T-cell (primary cell): ENCODE data around the gene HNF1B. TPM values are rescaled to one million over a fixed set of nuclear protein-coding genes. Genes with fewer than 3 reads are reported as not detected.

Experiments
- ATAC-seq, 4 experiments: fragments of 200-7000 bp in 3 of 4; fragments of 150-1000 bp in 1 of 4; cut with Tn5 transposase; replicated peaks in 1 of 4; 1 replicate in 3 of 4; 2 replicates in 1 of 4; pipeline ENCODE4 v1.10.0; 2021; ENCODE audit warnings: moderate library complexity in 3 of 4, mild to moderate bottlenecking in 2 of 4, moderate number of reproducible peaks in 1 of 4
- CTCF ChIA-PET, 2 donors: fragments of 300-600 bp; sonication (Branson Sonifier 250); formaldehyde crosslinking; loops; one replicate each; lab custom pipeline; 2022; ENCODE audit warnings: antibody characterized with exemption in 2 of 2; lab: Charles Lee
- POLR2A ChIA-PET, 2 donors: fragments of 300-600 bp; sonication (Branson Sonifier 250); formaldehyde crosslinking; loops; one replicate each; lab custom pipeline; 2022; ENCODE audit warnings: antibody characterized with exemption in 2 of 2; lab: Charles Lee
- DNase-seq, 35 experiments: peaks; one replicate each; pipeline versions ENCODE4 v3.0.0 to v3.0.0-alpha.2; 2013 to 2023
- H3K27ac ChIP-seq: one replicate; pipeline ENCODE4 v1.5.1; 2013; ENCODE audit warnings: low read length
- H3K27me3 ChIP-seq, 2 experiments: replicated peaks in 1 of 2; 1 replicate in 1 of 2; 2 replicates in 1 of 2; pipeline versions ENCODE4 v1.6.1 to v1.7.0; 2013; ENCODE audit warnings: low read length in 1 of 2, mixed read lengths in 1 of 2; ENCODE audit not compliant: control insufficient read depth in 2 of 2, insufficient read depth in 2 of 2; ENCODE audit errors: extremely low read depth in 1 of 2
- H3K36me3 ChIP-seq, 2 donors: 1 replicate in 1 of 2; 2 replicates in 1 of 2; pipeline versions ENCODE4 v1.6.1 to v1.7.0; 2013; ENCODE audit warnings: low read length in 1 of 2; ENCODE audit not compliant: control insufficient read depth in 2 of 2, insufficient read depth in 1 of 2; ENCODE audit errors: extremely low read depth in 1 of 2
- H3K4me1 ChIP-seq, 2 experiments: 1 replicate in 1 of 2; 2 replicates in 1 of 2; pipeline versions ENCODE4 v1.6.1 to v1.7.0; 2013; ENCODE audit warnings: low read length in 2 of 2, mixed read lengths in 1 of 2; ENCODE audit not compliant: insufficient read depth in 2 of 2, control insufficient read depth in 1 of 2; ENCODE audit errors: extremely low read depth in 1 of 2
- H3K4me3 ChIP-seq, 2 donors: 1 replicate in 1 of 2; 2 replicates in 1 of 2; pipeline versions ENCODE4 v1.5.1 to v1.7.0; 2013; ENCODE audit warnings: mild to moderate bottlenecking in 2 of 2, low read length in 1 of 2, moderate library complexity in 1 of 2; ENCODE audit not compliant: control insufficient read depth in 1 of 2; ENCODE audit errors: extremely low read depth in 1 of 2
- H3K9me3 ChIP-seq: 2 replicates; pipeline ENCODE4 v1.7.0; 2013
- H3K27ac Mint-ChIP-seq, 2 donors: one replicate each; pipeline ENCODE4 v1.8.0; 2020 to 2021; ENCODE audit warnings: mild to moderate bottlenecking in 2 of 2, mixed read lengths in 2 of 2
- H3K27me3 Mint-ChIP-seq, 2 donors: one replicate each; pipeline ENCODE4 v1.8.0; 2021 to 2022; ENCODE audit warnings: mixed read lengths in 2 of 2
- H3K36me3 Mint-ChIP-seq: one replicate; pipeline ENCODE4 v1.8.0; 2021; ENCODE audit warnings: mixed read lengths
- H3K4me1 Mint-ChIP-seq, 3 donors: one replicate each; pipeline ENCODE4 v1.8.0; 2020 to 2022; ENCODE audit warnings: mixed read lengths in 3 of 3, mild to moderate bottlenecking in 1 of 3
- H3K4me3 Mint-ChIP-seq, 3 donors: one replicate each; pipeline ENCODE4 v1.8.0; 2020 to 2022; ENCODE audit warnings: mild to moderate bottlenecking in 3 of 3, mixed read lengths in 3 of 3, moderate library complexity in 3 of 3
- H3K9me3 Mint-ChIP-seq, 3 donors: one replicate each; pipeline ENCODE4 v1.8.0; 2020 to 2022; ENCODE audit warnings: mixed read lengths in 3 of 3
- WGBS: methylation state at CpG from one replicate; pipeline ENCODE4 v1.1.5; 2013; ENCODE audit warnings: missing lambda C conversion rate; ENCODE audit not compliant: insufficient coverage; 5-methylcytosine and 5-hydroxymethylcytosine counted together
- total RNA-seq, 35 experiments: library from RNA in 6 of 35; stranded (reverse) in 6 of 35; fragments of 120-200 nt in 1 of 35; gene quantifications; one replicate each; pipeline versions ENCODE4 v1.2.1 to v1.2.4 and lab custom pipeline; 2013 to 2026

HNF1B gene
- total RNA-seq, 5 donors from 2014 or later (not counting 1 experiment from before 2014, with no cell fraction given) = 0.10 to 0.19 (median 0.15) TPM; not detected in 2

- peaks cover 7 to 11% (median 10%) of the 10 kb centered on the region in 3 donors for H3K4me1 Mint-ChIP-seq
- no peaks in the 10 kb centered on the region for H3K36me3 Mint-ChIP-seq
- WGBS = 86% methylated on average over 5 of the region's 6 CpGs
- POLR2A ChIA-PET = no interaction called here
- H3K27ac Mint-ChIP-seq = no peak overlapping the region
- DNase-seq (no peak), ATAC-seq (no peak)
- H3K9me3 Mint-ChIP-seq = no peaks in the 10 kb centered on the region
- no peaks in the 10 kb centered on the region for H3K36me3 ChIP-seq
- H3K27me3 ChIP-seq = peaks cover 0 to 23% of the 10 kb centered on the region in 2 experiments
- H3K4me3 ChIP-seq = no peak overlapping the region
- no peak overlapping the region for H3K27ac ChIP-seq
- CTCF ChIA-PET = no interaction called here
- H3K4me3 Mint-ChIP-seq = no peak overlapping the region
- H3K27me3 Mint-ChIP-seq = peaks cover 17 to 28% of the 10 kb centered on the region in 2 donors
- H3K4me1 ChIP-seq = peaks cover 2 to 4% of the 10 kb centered on the region in 2 experiments
- H3K9me3 ChIP-seq = no peaks in the 10 kb centered on the region
Observed at GRCh38 chr17:37700881-37701280, 44.0 kb downstream of the HNF1B start.

DNA sequence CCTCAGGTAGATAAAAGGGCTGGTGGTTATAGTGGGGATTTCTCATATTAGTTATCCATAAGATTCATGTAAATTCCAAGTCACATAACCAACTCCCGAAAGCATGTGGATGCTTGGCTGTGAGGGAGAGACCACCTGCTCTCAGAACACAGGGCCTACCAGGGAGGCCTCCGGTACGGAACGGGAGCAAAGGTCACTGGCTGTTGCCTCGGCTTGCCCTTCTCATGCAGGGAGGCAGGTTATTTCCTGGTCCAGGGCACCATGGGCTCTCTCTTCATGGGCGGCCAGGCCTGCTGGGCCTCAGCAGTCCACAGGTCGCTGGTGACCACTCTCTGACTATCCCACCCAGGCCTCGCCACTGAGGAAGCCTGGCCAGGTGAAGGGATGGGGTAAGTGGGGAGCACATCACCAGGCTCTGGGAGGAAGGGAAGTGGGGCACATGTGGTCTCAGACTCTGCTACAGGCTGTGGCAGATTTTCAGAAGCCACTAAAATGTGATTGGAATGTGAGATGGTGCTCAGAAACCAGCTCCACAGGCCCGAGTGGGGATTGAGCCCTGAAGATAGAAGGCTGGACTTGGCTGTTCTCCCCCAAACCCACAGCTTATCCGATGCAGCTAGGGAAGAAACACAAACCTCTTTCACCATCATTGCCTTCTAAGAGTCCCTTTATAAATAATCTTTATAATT, 45.4 kb downstream of the HNF1B start:
- H3K4me3 ChIP-seq = no peak overlapping the region
- no peak overlapping the region for H3K27ac ChIP-seq
- WGBS = 100% methylated on average over 4 of the region's 10 CpGs
- Mint-ChIP-seq H3K27me3 (peaks cover 14 to 21% of the 10 kb centered on the region in 2 donors), H3K36me3 (peaks cover 4% of the 10 kb centered on the region), H3K27ac (no peak overlapping the region), H3K4me1 (peaks cover 7 to 16% (median 10%) of the 10 kb centered on the region in 3 donors), H3K9me3 (peaks cover 0 to 4% (median 3%) of the 10 kb centered on the region in 3 donors), H3K4me3 (no peak overlapping the region)
- DNase-seq (no peak), ATAC-seq (no peak)
- ChIA-PET POLR2A (no interaction called here), CTCF (no interaction called here)
- H3K27me3 ChIP-seq = peaks cover 0 to 26% of the 10 kb centered on the region in 2 experiments
- H3K9me3 ChIP-seq = no peaks in the 10 kb centered on the region
- no peaks in the 10 kb centered on the region for H3K36me3 ChIP-seq
- H3K4me1 ChIP-seq = peaks cover 2 to 4% of the 10 kb centered on the region in 2 experiments

- Histone ChIP-seq H3K4me3 (no peak overlapping the region), H3K36me3 (no peaks in the 10 kb centered on the region), H3K4me1 (peaks cover 2 to 4% of the 10 kb centered on the region in 2 experiments), H3K9me3 (no peaks in the 10 kb centered on the region), H3K27ac (no peak overlapping the region), H3K27me3 (peaks cover 0 to 26% of the 10 kb centered on the region in 2 experiments)
- H3K27ac Mint-ChIP-seq = no peak overlapping the region
- peaks cover 7 to 16% (median 10%) of the 10 kb centered on the region in 3 donors for H3K4me1 Mint-ChIP-seq
- POLR2A ChIA-PET = no interaction called here
- CTCF ChIA-PET = no interaction called here
- H3K36me3 Mint-ChIP-seq = peaks cover 4% of the 10 kb centered on the region
- WGBS = no CpG with 5 or more reads among the region's 4 CpGs
- ATAC-seq (no peak), DNase-seq (no peak)
- H3K27me3 Mint-ChIP-seq = peaks cover 14 to 20% of the 10 kb centered on the region in 2 donors
- no peak overlapping the region for H3K4me3 Mint-ChIP-seq
- H3K9me3 Mint-ChIP-seq = peaks cover 0 to 4% (median 4%) of the 10 kb centered on the region in 3 donors
Observed at GRCh38 chr17:37698911-37699255, 46.0 kb downstream of the HNF1B start.

- Histone ChIP-seq H3K27me3 (peaks cover 0 to 26% of the 10 kb centered on the region in 2 experiments), H3K4me3 (no peak overlapping the region), H3K36me3 (no peaks in the 10 kb centered on the region), H3K4me1 (peaks cover 2 to 4% of the 10 kb centered on the region in 2 experiments), H3K27ac (no peak overlapping the region), H3K9me3 (no peaks in the 10 kb centered on the region)
- ChIA-PET POLR2A (no interaction called here), CTCF (no interaction called here)
- peaks cover 7 to 16% (median 10%) of the 10 kb centered on the region in 3 donors for H3K4me1 Mint-ChIP-seq
- ATAC-seq (no peak), DNase-seq (no peak)
- H3K36me3 Mint-ChIP-seq = peaks cover 4% of the 10 kb centered on the region
- no peak overlapping the region for H3K4me3 Mint-ChIP-seq
- peaks cover 14 to 17% of the 10 kb centered on the region in 2 donors for H3K27me3 Mint-ChIP-seq
- 74% methylated on average over 5 of the region's 5 CpGs for WGBS
- H3K9me3 Mint-ChIP-seq = peaks cover 0 to 4% (median 4%) of the 10 kb centered on the region in 3 donors
- H3K27ac Mint-ChIP-seq = no peak overlapping the region
Observed at GRCh38 chr17:37698132-37698910, 46.5 kb downstream of the HNF1B start.

- peaks cover 14 to 17% of the 10 kb centered on the region in 2 donors for H3K27me3 Mint-ChIP-seq
- Histone ChIP-seq H3K27ac (no peak overlapping the region), H3K27me3 (peaks cover 0 to 26% of the 10 kb centered on the region in 2 experiments), H3K9me3 (no peaks in the 10 kb centered on the region), H3K4me3 (no peak overlapping the region), H3K36me3 (no peaks in the 10 kb centered on the region), H3K4me1 (peaks cover 2 to 4% of the 10 kb centered on the region in 2 experiments)
- peaks cover 7 to 16% (median 10%) of the 10 kb centered on the region in 3 donors for H3K4me1 Mint-ChIP-seq
- peaks cover 0 to 4% (median 4%) of the 10 kb centered on the region in 3 donors for H3K9me3 Mint-ChIP-seq
- WGBS = 53% methylated on average over 2 of the region's 8 CpGs
- H3K36me3 Mint-ChIP-seq = peaks cover 4% of the 10 kb centered on the region
- CTCF ChIA-PET = no interaction called here
- DNase-seq (no peak), ATAC-seq (no peak)
- POLR2A ChIA-PET = no interaction called here
- H3K4me3 Mint-ChIP-seq = no peak overlapping the region
- no peak overlapping the region for H3K27ac Mint-ChIP-seq
Observed at GRCh38 chr17:37697381-37697780, 47.5 kb downstream of the HNF1B start.

- POLR2A ChIA-PET = no interaction called here
- Mint-ChIP-seq H3K27me3 (peaks cover 9 to 10% of the 10 kb centered on the region in 2 donors), H3K36me3 (peaks cover 4% of the 10 kb centered on the region), H3K9me3 (peaks cover 0 to 4% (median 4%) of the 10 kb centered on the region in 3 donors), H3K4me1 (peaks cover 5 to 16% (median 8%) of the 10 kb centered on the region in 3 donors), H3K27ac (no peak overlapping the region), H3K4me3 (no peak overlapping the region)
- CTCF ChIA-PET = no interaction called here
- peak in 1 of 4 experiments; percentile 90 for ATAC-seq
- DNase-seq = peak in 7 of 35 experiments; percentile 3 to 14 (median 12)
- no peak overlapping the region for H3K4me3 ChIP-seq
- H3K27ac ChIP-seq = no peak overlapping the region
- H3K27me3 ChIP-seq = peaks cover 0 to 22% of the 10 kb centered on the region in 2 experiments
- WGBS = 56% methylated on average over 4 of the region's 7 CpGs
- H3K9me3 ChIP-seq = no peaks in the 10 kb centered on the region
- H3K4me1 ChIP-seq = peaks cover 2% of the 10 kb centered on the region in 2 experiments
- H3K36me3 ChIP-seq = no peaks in the 10 kb centered on the region
Observed at GRCh38 chr17:37696366-37696765, 48.5 kb downstream of the HNF1B start.
